HCT116 (cell line): ENCODE data around the gene OGA. TPM values are rescaled to one million over a fixed set of nuclear protein-coding genes. Genes with fewer than 3 reads are reported as not detected.

Experiments
- ATAC-seq: fragments of 200-7000 bp; cut with Tn5 transposase; 2 replicates; pipeline ENCODE4 v1.9.1; 2020; ENCODE audit warnings: mild to moderate bottlenecking, moderate library complexity
- BruUV-seq: library from RNA; stranded (reverse); fragments of 400-500 nt; replicated peaks from 2 replicates; lab custom pipeline; 2021; lab: Mats Ljungman, UMichigan
- CTCF ChIA-PET: fragments of 300-600 bp; sonication (Branson Sonifier 250); formaldehyde crosslinking; loops from one replicate; lab custom pipeline; 2021; ENCODE audit warnings: antibody characterized with exemption; lab: Charles Lee
- POLR2A ChIA-PET: fragments of 300-600, 350-600 bp; sonication (Branson Sonifier 250); formaldehyde crosslinking; loops from one replicate; lab custom pipeline; 2021; ENCODE audit warnings: antibody characterized with exemption; lab: Charles Lee
- RAD21 ChIA-PET, 2 experiments: fragments of 300-600 bp; sonication (Branson Sonifier 250); formaldehyde crosslinking; loops; one replicate each; lab custom pipeline; 2023; ENCODE audit warnings: low total read pairs in 2 of 2; ENCODE audit not compliant: uncharacterized antibody in 2 of 2, unreplicated experiment in 2 of 2, low non-redundant PET in 1 of 2; lab: Charles Lee
- DNase-seq: peaks from one replicate; pipeline ENCODE4 v3.0.0-alpha.2; 2010; ENCODE audit warnings: low read depth, low spot score
- H2AFZ ChIP-seq: fragments of 200-600 bp; shearing (Covaris generic), sonication (generic); 2 replicates; pipeline ENCODE4 v1.6.1; 2017; ENCODE audit warnings: low read depth, mixed run types, mixed read lengths, antibody characterized with exemption, low read length; ENCODE audit not compliant: poor library complexity, severe bottlenecking
- H3K27ac ChIP-seq: 2 replicates; pipeline ENCODE4 v1.5.1; 2012; ENCODE audit warnings: low read depth, low read length
- H3K27me3 ChIP-seq: fragments of 200-600 bp; sonication (generic); 2 replicates; pipeline ENCODE4 v1.6.1; 2016; ENCODE audit warnings: mixed run types, low read length, mixed read lengths; ENCODE audit not compliant: insufficient read depth
- H3K36me3 ChIP-seq, 2 experiments: fragments of 200-500 bp in 1 of 2; fragments of 200-600 bp in 1 of 2; sonication (Bioruptor generic) in 1 of 2; sonication (generic) in 1 of 2; 2 replicates each; pipeline versions ENCODE4 v1.5.1 to v1.6.1; 2014 to 2016; ENCODE audit warnings: low read length in 2 of 2, inconsistent platforms in 1 of 2, mixed read lengths in 1 of 2, mixed run types in 1 of 2; ENCODE audit not compliant: insufficient read depth in 2 of 2, control insufficient read depth in 1 of 2
- H3K4me1 ChIP-seq, 2 experiments: fragments of 200-600 bp in 1 of 2; sonication (generic) in 1 of 2; 2 replicates each; pipeline versions ENCODE4 v1.5.1 to v1.6.1; 2012 to 2017; ENCODE audit warnings: low read length in 2 of 2, inconsistent platforms in 1 of 2, mild to moderate bottlenecking in 1 of 2, mixed read lengths in 1 of 2, mixed run types in 1 of 2, moderate library complexity in 1 of 2; ENCODE audit not compliant: insufficient read depth in 2 of 2, control insufficient read depth in 1 of 2
- H3K4me2 ChIP-seq: fragments of 200-600 bp; sonication (generic); 2 replicates; pipeline ENCODE4 v1.6.1; 2017; ENCODE audit warnings: mixed run types, low read length, mixed read lengths
- H3K4me3 ChIP-seq, 2 experiments: fragments of 200-600 bp in 1 of 2; sonication (generic) in 1 of 2; replicated peaks in 1 of 2; 2 replicates each; pipeline ENCODE4 v1.5.1; 2011 to 2016; ENCODE audit warnings: low read length in 2 of 2, control low read depth in 1 of 2, low read depth in 1 of 2, mild to moderate bottlenecking in 1 of 2, mixed read lengths in 1 of 2, mixed run types in 1 of 2
- H3K79me2 ChIP-seq: fragments of 200-600 bp; sonication (generic); 2 replicates; pipeline ENCODE4 v1.6.1; 2017; ENCODE audit warnings: mild to moderate bottlenecking, mixed run types, low read length, moderate library complexity, mixed read lengths; ENCODE audit not compliant: insufficient read depth
- H3K9ac ChIP-seq: fragments of 200-600 bp; sonication (generic); 2 replicates; pipeline ENCODE4 v1.6.1; 2016; ENCODE audit warnings: low read length, mixed read lengths
- H3K9me2 ChIP-seq: fragments of 200-600 bp; sonication (generic), shearing (Covaris generic); 2 replicates; pipeline ENCODE4 v1.6.1; 2017; ENCODE audit warnings: mixed run types, mild to moderate bottlenecking, moderate library complexity; ENCODE audit not compliant: insufficient read depth
- H3K9me3 ChIP-seq, 2 experiments: fragments of 200-500 bp in 1 of 2; fragments of 200-600 bp in 1 of 2; sonication (Bioruptor generic) in 1 of 2; sonication (generic) in 1 of 2; 2 replicates each; pipeline ENCODE4 v1.6.1; 2014 to 2017; ENCODE audit warnings: low read length in 2 of 2, mixed read lengths in 2 of 2, inconsistent platforms in 1 of 2, low read depth in 1 of 2, mild to moderate bottlenecking in 1 of 2, mixed run types in 1 of 2, moderate library complexity in 1 of 2; ENCODE audit not compliant: control insufficient read depth in 1 of 2, insufficient read depth in 1 of 2
- H4K20me1 ChIP-seq: fragments of 200-600 bp; sonication (generic), shearing (Covaris generic); 2 replicates; pipeline ENCODE4 v1.6.1; 2017; ENCODE audit warnings: mixed run types, mild to moderate bottlenecking, moderate library complexity; ENCODE audit not compliant: insufficient read depth
- CEBPB ChIP-seq: IDR thresholded peaks from 2 replicates; pipeline ENCODE4 v1.6.1; 2012; ENCODE audit warnings: low read depth
- EGR1 ChIP-seq: IDR thresholded peaks from 2 replicates; pipeline ENCODE4 v1.6.1; 2012; ENCODE audit warnings: low read depth
- EZH2phosphoT487 ChIP-seq: fragments of 200-600 bp; IDR thresholded peaks from 2 replicates; pipeline ENCODE4 v1.6.1; 2018; ENCODE audit warnings: antibody characterized with exemption, borderline replicate concordance
- FOSL1 ChIP-seq: IDR thresholded peaks from 2 replicates; pipeline ENCODE4 v1.6.1; 2012; ENCODE audit warnings: low read depth
- JUND ChIP-seq: IDR thresholded peaks from 2 replicates; pipeline ENCODE4 v1.6.1; 2012
- MAX ChIP-seq: IDR thresholded peaks from 2 replicates; pipeline ENCODE4 v1.6.1; 2012
- POLR2A ChIP-seq: IDR thresholded peaks from 2 replicates; pipeline ENCODE4 v1.7.0; 2011; ENCODE audit warnings: borderline replicate concordance; ENCODE audit not compliant: insufficient read depth, insufficient read length; ENCODE audit errors: extremely low read depth
- POLR2AphosphoS5 ChIP-seq: IDR thresholded peaks from 2 replicates; pipeline ENCODE4 v1.6.1; 2011; ENCODE audit warnings: mild to moderate bottlenecking, low read depth, low read length, moderate library complexity
- RAD21 ChIP-seq: IDR thresholded peaks from 2 replicates; pipeline ENCODE4 v1.6.1; 2012; ENCODE audit warnings: low read depth, mild to moderate bottlenecking
- SIN3A ChIP-seq: IDR thresholded peaks from 2 replicates; pipeline ENCODE4 v1.6.1; 2012; ENCODE audit warnings: low read depth
- TCF7L2 ChIP-seq: IDR thresholded peaks from 2 replicates; pipeline ENCODE4 v1.7.0; 2011; ENCODE audit warnings: borderline replicate concordance, inconsistent platforms; ENCODE audit not compliant: insufficient read depth, insufficient read length; ENCODE audit errors: extremely low read depth
- YY1 ChIP-seq: IDR thresholded peaks from 2 replicates; pipeline ENCODE4 v1.6.1; 2011; ENCODE audit warnings: low read length, low read depth, moderate library complexity, mild to moderate bottlenecking; ENCODE audit not compliant: insufficient replicate concordance; ENCODE audit errors: extremely low read depth
- ZBTB33 ChIP-seq: IDR thresholded peaks from 2 replicates; pipeline ENCODE4 v1.6.1; 2011; ENCODE audit warnings: mild to moderate bottlenecking, low read length, moderate library complexity; ENCODE audit not compliant: insufficient replicate concordance; ENCODE audit errors: extremely low read depth
- ZFX ChIP-seq: fragments of 450-650 bp; IDR thresholded peaks from 2 replicates; pipeline ENCODE4 v1.6.1; 2017
- intact Hi-C: fragments of 100-400 bp; cut with micrococcal nuclease; formaldehyde crosslinking; loops from 2 replicates; pipeline ENCODE4 v1.10.0; 2022
- total RNA-seq: library from RNA; stranded (reverse); gene quantifications from one replicate; pipeline ENCODE4 v1.2.1, GENCODE V29; 2021; ENCODE audit not compliant: unreplicated experiment
- TF ChIP-seq, protein P1 (sequence below): IDR thresholded peaks from 2 replicates; pipeline ENCODE4 v1.6.1; 2012; ENCODE audit warnings: low read depth
- TF ChIP-seq, protein P2 (sequence below), 3 experiments: fragments of 200-600 bp in 1 of 3; sonication (generic) in 1 of 3; IDR thresholded peaks in 2 of 3; conservative IDR thresholded peaks in 1 of 3; 2 replicates each; pipeline ENCODE4 v1.5.1; 2012 to 2017; ENCODE audit warnings: low read depth in 2 of 3, low read length in 2 of 3, antibody characterized with exemption in 1 of 3, borderline replicate concordance in 1 of 3, control low read depth in 1 of 3, mild to moderate bottlenecking in 1 of 3, mixed read lengths in 1 of 3, mixed run types in 1 of 3, moderate library complexity in 1 of 3; ENCODE audit not compliant: insufficient read depth in 1 of 3

OGA gene
- total RNA-seq, 1 experiment from 2014 or later: 127 TPM

DNA sequence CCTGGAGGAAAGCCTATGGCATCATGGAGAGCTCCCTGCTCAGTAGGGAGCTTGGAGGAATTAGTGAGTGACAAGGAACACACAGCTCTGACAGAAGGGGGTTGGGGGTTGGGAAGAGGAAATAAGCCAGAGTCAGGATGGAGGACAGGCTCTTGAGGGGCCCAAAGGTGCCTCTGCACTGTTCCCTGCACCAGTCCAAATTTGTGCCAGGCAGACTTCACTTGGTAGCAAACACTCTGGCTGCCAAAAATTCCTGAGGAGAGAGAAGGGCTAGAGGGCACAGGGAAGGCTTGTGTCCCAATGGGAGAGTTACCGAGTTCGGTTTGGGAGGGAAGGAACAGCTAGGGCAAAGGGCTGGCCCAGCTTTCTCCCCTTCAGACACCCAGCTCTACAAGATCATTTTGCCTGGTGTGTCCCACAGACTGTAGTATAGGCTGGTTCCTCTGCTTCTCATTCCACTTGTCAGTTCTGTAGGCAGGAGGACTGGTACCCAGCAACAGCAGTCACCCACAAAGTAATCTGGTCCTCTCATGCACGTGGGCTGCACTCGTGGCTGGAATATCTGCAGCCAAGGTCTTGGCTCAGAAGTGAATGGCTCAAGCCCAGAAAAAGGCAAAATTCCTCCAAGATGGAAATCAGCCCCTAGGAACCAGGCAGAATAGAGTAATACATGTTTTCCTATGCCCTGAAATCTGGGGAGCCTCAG, 33.3 kb upstream of the OGA start:
- no peaks in the 10 kb centered on the region for H3K9me2 ChIP-seq
- no peaks in the 10 kb centered on the region; a peak in 1 of 4 replicates for H3K36me3 ChIP-seq
- no peak overlapping the region for H3K4me3 ChIP-seq
- no peak overlapping the region for H2AFZ ChIP-seq
- H4K20me1 ChIP-seq: no peaks in the 10 kb centered on the region
- TF ChIP-seq POLR2AphosphoS5: no peak
- TF ChIP-seq YY1: no peak
- no peak for TF ChIP-seq EGR1
- no peak for TF ChIP-seq RAD21
- no peak for TF ChIP-seq ZFX
- no peak for TF ChIP-seq TCF7L2
- TF ChIP-seq MAX: no peak
- TF ChIP-seq CEBPB: no peak
- no peak for TF ChIP-seq SIN3A
- no peak for TF ChIP-seq POLR2A
- TF ChIP-seq JUND: no peak
- TF ChIP-seq, protein P1, sequence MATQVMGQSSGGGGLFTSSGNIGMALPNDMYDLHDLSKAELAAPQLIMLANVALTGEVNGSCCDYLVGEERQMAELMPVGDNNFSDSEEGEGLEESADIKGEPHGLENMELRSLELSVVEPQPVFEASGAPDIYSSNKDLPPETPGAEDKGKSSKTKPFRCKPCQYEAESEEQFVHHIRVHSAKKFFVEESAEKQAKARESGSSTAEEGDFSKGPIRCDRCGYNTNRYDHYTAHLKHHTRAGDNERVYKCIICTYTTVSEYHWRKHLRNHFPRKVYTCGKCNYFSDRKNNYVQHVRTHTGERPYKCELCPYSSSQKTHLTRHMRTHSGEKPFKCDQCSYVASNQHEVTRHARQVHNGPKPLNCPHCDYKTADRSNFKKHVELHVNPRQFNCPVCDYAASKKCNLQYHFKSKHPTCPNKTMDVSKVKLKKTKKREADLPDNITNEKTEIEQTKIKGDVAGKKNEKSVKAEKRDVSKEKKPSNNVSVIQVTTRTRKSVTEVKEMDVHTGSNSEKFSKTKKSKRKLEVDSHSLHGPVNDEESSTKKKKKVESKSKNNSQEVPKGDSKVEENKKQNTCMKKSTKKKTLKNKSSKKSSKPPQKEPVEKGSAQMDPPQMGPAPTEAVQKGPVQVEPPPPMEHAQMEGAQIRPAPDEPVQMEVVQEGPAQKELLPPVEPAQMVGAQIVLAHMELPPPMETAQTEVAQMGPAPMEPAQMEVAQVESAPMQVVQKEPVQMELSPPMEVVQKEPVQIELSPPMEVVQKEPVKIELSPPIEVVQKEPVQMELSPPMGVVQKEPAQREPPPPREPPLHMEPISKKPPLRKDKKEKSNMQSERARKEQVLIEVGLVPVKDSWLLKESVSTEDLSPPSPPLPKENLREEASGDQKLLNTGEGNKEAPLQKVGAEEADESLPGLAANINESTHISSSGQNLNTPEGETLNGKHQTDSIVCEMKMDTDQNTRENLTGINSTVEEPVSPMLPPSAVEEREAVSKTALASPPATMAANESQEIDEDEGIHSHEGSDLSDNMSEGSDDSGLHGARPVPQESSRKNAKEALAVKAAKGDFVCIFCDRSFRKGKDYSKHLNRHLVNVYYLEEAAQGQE: no peak
- TF ChIP-seq FOSL1: no peak
- no peak for TF ChIP-seq EZH2phosphoT487
- TF ChIP-seq, protein P2, sequence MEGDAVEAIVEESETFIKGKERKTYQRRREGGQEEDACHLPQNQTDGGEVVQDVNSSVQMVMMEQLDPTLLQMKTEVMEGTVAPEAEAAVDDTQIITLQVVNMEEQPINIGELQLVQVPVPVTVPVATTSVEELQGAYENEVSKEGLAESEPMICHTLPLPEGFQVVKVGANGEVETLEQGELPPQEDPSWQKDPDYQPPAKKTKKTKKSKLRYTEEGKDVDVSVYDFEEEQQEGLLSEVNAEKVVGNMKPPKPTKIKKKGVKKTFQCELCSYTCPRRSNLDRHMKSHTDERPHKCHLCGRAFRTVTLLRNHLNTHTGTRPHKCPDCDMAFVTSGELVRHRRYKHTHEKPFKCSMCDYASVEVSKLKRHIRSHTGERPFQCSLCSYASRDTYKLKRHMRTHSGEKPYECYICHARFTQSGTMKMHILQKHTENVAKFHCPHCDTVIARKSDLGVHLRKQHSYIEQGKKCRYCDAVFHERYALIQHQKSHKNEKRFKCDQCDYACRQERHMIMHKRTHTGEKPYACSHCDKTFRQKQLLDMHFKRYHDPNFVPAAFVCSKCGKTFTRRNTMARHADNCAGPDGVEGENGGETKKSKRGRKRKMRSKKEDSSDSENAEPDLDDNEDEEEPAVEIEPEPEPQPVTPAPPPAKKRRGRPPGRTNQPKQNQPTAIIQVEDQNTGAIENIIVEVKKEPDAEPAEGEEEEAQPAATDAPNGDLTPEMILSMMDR (IDR thresholded peaks at IDR 0.05 in 2 of 3, conservative IDR thresholded peaks at IDR 0.05 in 1 of 3; ENCODE audit: borderline replicate concordance in 1 of 3, insufficient read depth in 1 of 3, low read depth in 2 of 3, low read length in 2 of 3): no peak
- TF ChIP-seq ZBTB33: no peak
- ChIA-PET POLR2A (no interaction called here), RAD21 (no interaction called here), CTCF (interaction anchor here (1.2 to 6.3 kb wide), 3 partner anchors 10 to 158 kb away, joined by 4 to 41 read pairs (median 7); no protein-coding TSS in a partner anchor)
- no peak for ATAC-seq
- no peak overlapping the region for H3K27ac ChIP-seq
- no peak for DNase-seq
- intact Hi-C loops: no loop called here
- no peaks in the 10 kb centered on the region for H3K27me3 ChIP-seq
- no peak overlapping the region for H3K9ac ChIP-seq
- no peaks in the 10 kb centered on the region for H3K9me3 ChIP-seq
- peaks cover 0 to 7% of the 10 kb centered on the region in 2 experiments; a peak in 1 of 4 replicates for H3K4me1 ChIP-seq
- no peaks in the 10 kb centered on the region for H3K79me2 ChIP-seq
- no TSS peak for BruUV-seq
- no peak overlapping the region for H3K4me2 ChIP-seq
